ENCODE data around the gene SLC6A11.

SLC6A11 gene

DNA sequence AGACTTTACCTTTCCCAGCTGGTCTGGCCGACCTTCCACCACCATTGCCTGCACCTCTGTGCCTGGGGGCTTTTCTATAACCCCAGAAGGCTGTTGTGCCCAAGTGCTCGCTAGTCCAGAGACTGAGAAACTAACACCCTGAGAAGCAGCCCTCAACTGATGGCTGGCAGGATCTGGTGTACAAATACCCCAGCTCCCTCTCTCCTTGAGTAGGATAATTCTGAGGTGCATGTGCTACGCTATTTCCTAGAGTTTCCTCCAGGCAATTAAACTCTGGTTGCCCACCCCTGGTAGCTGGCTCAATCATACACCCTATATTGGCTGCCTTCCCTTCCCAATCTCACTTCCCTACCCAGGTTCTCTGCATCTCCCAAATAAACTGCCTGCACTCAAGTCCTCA lies 165.0 kb downstream of the SLC6A11 start:
- TF ChIP-seq, protein P1, sequence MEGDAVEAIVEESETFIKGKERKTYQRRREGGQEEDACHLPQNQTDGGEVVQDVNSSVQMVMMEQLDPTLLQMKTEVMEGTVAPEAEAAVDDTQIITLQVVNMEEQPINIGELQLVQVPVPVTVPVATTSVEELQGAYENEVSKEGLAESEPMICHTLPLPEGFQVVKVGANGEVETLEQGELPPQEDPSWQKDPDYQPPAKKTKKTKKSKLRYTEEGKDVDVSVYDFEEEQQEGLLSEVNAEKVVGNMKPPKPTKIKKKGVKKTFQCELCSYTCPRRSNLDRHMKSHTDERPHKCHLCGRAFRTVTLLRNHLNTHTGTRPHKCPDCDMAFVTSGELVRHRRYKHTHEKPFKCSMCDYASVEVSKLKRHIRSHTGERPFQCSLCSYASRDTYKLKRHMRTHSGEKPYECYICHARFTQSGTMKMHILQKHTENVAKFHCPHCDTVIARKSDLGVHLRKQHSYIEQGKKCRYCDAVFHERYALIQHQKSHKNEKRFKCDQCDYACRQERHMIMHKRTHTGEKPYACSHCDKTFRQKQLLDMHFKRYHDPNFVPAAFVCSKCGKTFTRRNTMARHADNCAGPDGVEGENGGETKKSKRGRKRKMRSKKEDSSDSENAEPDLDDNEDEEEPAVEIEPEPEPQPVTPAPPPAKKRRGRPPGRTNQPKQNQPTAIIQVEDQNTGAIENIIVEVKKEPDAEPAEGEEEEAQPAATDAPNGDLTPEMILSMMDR (IDR thresholded peaks at IDR 0.05; ENCODE audit: borderline replicate concordance, insufficient read depth, low read depth, low read length): no peak
- no peak overlapping the region for H3K4me3 ChIP-seq (ENCODE audit: low read depth, low read length)

DNA sequence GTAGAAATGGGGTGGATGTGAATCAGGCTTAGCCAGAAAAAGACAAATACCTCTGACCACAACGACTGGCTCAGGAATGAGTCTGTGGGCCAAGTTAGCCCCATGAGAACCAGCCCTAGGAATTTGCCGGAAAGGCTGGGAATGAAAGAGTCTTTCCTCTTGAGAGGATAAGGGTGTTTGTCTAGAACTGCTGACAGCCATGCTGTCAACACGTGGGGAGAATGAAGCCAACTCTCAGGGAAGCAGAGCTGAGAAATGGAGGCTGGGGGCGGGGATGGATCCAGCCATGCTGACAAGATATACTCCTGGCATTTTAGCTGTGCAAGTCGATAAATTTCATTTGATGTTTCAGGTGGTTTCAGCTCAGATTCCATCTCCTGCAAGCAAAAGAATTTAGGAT lies 165.9 kb downstream of the SLC6A11 start:
- TF ChIP-seq, protein P1 (IDR thresholded peaks at IDR 0.05; ENCODE audit: borderline replicate concordance, insufficient read depth, low read depth, low read length): no peak
- no peak overlapping the region for H3K4me3 ChIP-seq (ENCODE audit: low read depth, low read length)

DNA sequence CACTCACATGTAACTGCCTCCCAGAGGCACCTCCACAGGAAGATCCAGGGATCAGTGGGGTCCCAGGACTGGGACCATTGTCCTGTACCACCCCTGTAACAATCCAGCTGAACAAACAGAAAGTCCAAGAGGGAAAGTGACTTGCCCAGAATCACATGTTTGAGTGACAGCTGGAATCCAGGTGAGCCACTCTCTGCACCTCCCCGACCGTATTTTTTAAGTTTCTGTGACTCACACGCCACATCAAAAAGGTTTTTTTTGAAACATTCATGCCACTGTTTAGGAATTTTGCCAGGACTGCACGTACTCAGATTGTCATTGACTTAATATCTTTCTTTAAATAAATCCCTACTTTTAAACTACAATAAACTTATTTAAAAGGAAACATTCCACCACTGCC lies 166.8 kb downstream of the SLC6A11 start:
- H3K4me3 ChIP-seq (ENCODE audit: low read depth, low read length): no peak overlapping the region
- TF ChIP-seq, protein P1 (IDR thresholded peaks at IDR 0.05; ENCODE audit: borderline replicate concordance, insufficient read depth, low read depth, low read length): no peak

GRCh38 chr3:10983219-10983916 lies 167.3 kb downstream of the SLC6A11 start:
- no peak overlapping the region for H3K4me3 ChIP-seq (ENCODE audit: low read depth, low read length)
- TF ChIP-seq, protein P1 (IDR thresholded peaks at IDR 0.05; ENCODE audit: borderline replicate concordance, insufficient read depth, low read depth, low read length): peak; percentile 77

DNA sequence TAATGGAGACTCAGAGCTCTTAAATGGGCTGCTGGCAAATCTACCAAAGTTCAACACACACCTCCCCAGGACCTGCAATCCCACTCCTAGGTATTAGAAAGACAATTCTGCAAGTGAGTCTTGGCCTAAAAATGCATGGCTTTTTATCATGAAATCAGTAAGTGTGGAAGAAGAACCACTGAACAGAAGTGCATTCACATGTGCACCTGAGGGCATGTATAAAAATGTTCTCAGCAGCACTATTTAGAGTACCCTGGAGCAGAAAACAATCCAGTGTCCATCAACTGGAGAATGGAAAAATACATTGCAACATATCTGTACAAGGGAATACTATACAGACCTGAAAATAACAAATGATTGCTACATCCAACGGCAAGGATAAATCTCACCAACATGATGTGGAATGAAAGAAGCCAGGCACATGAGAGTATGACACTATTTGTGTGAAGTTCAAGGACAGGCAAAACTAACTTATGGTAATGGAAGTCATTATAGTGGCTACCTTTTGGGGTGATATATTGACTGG lies 168.4 kb downstream of the SLC6A11 start:
- H3K4me3 ChIP-seq (ENCODE audit: low read depth, low read length): no peak overlapping the region
- TF ChIP-seq, protein P1 (IDR thresholded peaks at IDR 0.05; ENCODE audit: borderline replicate concordance, insufficient read depth, low read depth, low read length): no peak

DNA sequence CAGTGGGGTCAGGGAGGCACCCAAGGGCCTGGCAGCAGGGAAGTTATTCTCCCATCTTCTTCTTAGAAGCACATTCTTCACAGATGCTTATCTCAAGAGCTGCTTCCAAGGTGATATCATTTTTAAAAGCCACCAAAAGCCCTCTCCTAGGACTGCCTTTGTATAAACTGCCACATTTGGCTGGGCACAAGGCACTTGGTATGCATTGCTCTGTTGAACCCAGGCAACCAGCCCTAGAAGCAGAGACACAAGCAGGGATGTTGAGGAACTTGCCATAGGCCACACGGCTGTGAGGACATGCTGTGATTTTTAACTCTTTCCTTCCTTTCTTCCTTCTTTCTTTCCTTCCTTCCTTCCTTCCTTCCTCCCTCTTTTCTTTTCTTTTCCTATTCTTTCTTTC lies 169.2 kb downstream of the SLC6A11 start:
- H3K4me3 ChIP-seq (ENCODE audit: low read depth, low read length): no peak overlapping the region
- TF ChIP-seq, protein P1 (IDR thresholded peaks at IDR 0.05; ENCODE audit: borderline replicate concordance, insufficient read depth, low read depth, low read length): no peak

GRCh38 chr3:10986592-10986991 lies 170.6 kb downstream of the SLC6A11 start:
- no peak overlapping the region for H3K4me3 ChIP-seq (ENCODE audit: low read depth, low read length)
- TF ChIP-seq, protein P1 (IDR thresholded peaks at IDR 0.05; ENCODE audit: borderline replicate concordance, insufficient read depth, low read depth, low read length): no peak
